Stimulated activated CD8-positive, alpha-beta memory T cell treated with anti-CD3 and anti-CD28 coated beads, Interleukin-15, amount 100 ng/mL, for 1 hour (primary cell): ENCODE data around the gene ACTN4.

ENCODE experiments used
- DNase-seq: peaks from one replicate; pipeline ENCODE4 v3.0.0-alpha.2; 2020; ENCODE audit warnings: low read depth

The ACTN4 gene

DNA sequence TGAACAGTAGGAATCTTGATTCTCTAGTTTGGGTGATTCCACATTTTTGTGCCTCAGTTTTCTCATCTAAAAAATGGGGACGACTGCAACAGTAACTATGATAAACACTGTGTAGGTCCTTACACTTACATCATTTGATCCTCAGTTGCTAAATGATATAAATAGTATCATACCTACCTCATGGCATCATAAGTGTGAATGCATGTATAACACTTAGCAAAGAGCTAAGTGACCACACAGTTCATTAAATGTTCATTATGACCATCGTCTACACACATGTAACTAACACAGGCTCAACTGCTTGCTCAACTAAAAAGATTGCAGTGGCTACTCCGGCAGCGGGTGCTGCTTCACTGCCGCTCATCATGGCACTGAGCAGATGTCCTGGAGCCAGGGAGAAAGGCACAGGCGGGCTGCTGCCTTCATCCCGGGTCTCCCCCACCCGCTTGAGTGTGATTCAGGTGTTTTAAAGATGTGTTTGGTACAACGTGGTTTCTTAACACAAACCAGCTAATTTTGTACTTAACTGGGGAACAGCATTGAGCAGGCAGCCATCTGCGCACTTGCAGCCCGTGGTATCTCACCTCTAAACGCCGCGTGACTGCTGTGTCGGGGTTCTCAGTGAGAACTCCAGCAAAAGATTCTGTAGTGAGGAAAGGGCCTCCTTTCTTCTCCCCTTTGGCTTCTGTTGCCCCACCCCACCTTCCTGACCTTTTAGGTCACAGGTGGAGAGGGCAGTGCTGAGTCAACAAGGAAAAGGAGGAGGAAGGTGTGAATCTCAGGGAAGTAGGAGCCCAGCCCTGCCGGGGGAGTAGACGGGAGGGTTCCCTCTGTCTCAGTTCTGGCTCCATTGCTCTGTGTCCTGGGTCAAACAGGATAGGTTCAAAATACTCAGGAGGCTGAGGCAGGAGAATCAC is 11.7 kb upstream of the ACTN4 start:
- DNase-seq: no peak

DNA sequence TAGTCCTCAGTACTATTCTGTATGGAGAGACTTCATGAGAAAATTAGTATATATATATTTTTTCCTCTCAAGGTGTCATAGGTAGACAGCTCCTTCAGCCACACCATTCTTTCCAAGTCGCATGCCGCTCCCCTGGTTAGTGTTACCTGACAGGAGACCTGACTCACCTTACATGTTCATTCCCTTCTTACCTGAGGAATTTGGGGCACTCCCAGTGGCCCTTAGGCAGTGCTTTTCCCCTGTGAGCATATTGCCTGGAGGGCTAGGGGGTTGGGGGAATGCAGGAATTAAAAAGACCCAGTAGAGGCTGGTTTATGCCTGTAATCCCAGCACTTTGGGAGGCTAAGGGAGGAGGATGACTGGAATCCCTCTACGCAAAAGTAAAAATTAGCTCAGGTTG is 9.0 kb upstream of the ACTN4 start:
- DNase-seq: no peak

GRCh38 chr19:38639679-38640078 is 7.8 kb upstream of the ACTN4 start:
- DNase-seq: no peak

DNA sequence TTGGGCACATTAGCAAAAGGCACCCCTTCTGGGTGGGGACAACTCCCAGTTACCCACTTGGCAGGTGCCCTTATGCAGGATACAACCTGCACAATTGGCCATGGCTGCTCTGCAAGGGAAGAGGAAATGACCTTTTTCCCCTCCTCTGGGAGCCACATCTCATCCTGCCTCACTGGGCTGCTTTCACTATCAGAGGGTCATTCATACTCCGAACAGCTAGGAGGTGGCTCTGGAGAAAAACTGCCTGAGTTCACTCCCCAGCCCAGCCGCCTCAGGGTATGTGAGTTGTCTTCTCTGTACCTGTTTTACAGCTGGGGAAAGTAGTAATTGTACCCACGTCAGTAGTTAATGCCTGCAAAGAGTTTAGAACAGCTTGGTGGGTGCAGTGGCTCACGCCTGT is 7.1 kb upstream of the ACTN4 start:
- DNase-seq: no peak

GRCh38 chr19:38642176-38642575 is 5.3 kb upstream of the ACTN4 start:
- DNase-seq: no peak

GRCh38 chr19:38644719-38645118 is 2.7 kb upstream of the ACTN4 start:
- no peak for DNase-seq

GRCh38 chr19:38647966-38648768 is 718 bp downstream of the ACTN4 start:
- DNase-seq: no peak

GRCh38 chr19:38648769-38649304 is 1.4 kb downstream of the ACTN4 start:
- DNase-seq: no peak

DNA sequence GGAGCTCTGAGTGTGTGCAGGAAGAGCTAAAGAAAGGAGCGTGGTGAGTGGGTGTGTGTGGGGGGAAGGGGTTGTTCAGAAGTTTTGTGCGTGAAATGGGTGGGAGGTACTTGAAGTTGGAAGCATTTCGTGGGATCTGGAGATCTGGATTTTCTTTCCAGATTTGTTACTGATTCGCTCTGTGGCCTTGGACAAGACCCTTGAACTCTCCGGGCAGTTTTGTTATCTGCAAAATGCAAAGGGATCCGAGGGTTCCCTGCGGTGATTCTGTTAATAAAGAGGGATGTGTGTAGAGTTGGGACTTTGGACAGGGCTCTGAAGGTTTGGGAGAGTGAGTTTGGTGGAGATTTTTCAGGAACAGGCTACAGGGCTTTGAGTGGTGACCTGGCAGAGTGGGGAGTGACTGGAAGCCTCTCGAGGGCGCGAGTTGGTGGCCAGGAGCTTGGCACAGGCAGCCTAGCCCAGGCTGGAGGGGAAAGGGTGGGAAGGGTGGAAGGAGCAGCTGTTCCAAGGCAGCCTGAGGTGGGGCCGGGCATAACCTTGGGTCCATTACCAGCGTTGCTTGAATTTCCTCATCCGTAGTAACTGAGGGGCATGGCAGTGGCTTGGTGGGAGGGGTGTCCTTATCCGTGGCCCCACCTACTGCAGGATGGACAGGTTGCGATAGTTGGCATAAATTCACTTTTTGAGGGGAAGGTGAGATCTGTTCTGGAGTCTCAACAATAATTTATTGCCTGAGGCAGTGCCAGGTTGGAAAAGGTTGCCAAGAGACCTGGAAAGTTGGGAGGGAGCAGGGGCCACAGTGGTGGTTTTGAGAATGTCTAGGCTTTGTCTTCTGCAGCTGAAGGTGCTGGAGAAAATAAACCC is 2.1 kb downstream of the ACTN4 start:
- no peak for DNase-seq

DNA sequence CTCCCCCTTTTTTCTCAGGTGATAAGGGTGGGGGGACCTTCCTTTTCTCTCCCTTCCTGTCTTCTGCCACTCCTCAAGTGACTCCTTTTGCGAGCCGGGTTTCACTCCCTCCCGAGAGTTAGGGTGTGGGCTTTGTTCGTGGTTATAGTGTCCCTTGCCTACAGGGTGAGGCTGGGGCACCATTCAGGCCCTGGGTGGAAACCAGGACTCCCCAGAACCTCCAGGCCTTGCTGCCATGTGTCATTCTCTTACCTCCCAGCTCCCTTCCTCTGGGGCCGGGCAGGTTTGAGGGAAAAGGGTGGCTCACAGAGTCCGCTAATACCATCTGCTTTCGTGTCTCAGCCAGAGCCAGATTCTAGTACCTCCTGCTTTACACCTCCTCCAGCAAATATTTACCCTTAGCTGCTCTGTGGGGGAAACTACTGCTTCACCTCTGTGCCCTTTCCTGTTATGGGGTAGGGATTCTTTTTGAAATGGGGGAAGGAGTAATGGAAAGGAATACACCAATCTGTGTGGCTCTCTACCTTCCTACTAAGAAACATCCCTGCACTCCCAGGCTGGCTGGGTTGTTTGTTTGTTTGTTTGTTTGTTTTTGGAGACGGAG is 2.8 kb downstream of the ACTN4 start:
- DNase-seq: no peak

GRCh38 chr19:38650911-38651584 is 3.6 kb downstream of the ACTN4 start:
- no peak for DNase-seq

DNA sequence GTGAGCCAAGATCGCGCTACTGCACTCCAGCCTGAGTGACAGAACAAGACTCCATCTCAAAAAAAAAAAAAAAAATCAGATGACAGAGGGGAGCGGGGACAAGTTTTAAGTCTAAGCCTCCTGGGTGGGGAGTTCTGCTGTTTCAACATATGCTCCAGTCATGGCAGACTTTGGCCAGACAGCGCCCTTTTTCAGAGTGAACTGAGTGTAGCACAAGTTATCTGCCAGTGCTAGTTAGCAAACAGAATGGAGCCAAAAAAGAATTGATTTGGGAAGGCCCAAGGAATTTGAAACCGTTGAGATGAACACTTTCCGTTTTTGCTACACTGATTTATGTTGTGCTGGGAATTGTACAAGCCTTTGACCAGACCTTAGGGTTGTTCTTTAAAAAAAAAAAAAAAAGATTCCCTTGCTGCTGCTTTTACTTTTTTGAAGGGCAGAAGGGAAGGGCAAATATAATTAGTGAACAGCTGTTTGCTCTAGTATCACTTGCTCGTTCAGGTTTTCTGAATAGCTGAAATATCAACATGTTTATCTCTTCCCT is 5.7 kb downstream of the ACTN4 start:
- DNase-seq: no peak

- no peak for DNase-seq
These were observed 7.2 kb downstream of the ACTN4 start for GRCh38 chr19:38654628-38655055.

DNA sequence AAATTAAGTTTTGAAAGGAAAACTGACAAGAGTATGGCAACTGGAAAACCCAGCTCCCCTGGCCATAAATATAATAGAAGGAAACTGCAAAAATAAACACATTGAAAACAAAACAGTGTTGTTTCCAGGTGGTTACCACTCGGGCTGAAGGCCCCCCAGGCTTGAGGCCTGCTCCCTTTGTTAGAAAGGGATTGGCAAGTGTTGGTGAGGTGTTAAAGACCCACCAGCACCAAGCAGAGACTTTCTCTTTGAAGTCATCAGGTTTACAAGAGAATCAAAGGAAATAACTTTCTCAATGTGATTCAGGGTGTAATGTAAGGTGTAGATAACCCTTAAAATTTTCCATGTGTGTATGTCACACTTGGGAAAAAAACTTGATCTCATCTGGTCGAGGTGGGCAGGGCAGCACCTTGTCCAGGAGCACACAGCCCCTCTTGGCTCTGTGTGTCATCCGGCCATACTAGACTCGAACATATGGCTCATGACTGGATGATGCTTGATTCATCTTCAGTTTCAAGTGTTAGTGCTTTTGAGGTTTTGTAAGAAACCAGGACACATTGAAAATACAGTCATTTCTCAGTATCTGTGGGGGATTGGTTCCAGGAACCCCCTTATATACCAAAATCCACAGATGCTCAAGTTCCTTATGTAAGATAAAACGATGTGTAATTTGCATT is 7.8 kb downstream of the ACTN4 start:
- no peak for DNase-seq

DNA sequence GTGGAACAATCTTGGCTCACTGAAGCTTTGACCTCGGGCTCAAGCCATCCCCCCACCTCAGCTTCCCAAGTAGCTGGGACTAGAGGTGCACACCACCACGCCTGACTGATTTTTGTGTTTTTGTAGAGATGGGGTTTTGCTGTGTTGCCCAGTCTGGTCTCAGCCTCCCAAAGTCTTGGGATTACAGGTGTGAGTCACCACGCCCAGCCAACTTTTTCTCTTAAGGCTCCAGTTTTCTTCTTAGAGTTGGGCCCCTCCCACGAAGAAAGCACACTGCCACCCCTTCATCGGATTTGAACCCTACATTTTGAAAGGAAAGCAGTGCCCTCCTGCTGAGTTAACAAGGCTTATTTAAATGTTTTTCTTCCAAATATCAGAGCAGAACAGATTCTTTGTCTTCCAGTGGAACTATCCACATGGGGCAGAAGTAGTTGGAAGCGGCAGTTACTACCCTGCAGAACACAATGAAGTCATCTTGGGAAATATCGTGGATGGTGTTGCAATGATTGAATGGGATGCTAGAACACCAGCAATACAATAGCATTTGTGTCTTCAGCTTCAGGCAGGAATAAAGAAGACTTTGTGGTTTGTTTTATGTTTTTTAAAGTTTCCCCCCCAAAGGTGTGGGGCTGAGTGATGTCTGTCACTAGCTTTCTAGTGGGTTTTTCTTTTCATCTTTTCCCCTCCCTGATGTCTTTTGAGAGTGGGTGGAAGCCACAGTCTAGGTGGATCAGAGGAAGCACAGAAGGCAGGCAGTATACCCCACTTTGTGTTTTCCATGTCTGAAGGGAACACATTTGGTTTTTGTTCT is 8.9 kb downstream of the ACTN4 start:
- DNase-seq: no peak

- DNase-seq: no peak
These were observed 10.3 kb downstream of the ACTN4 start for GRCh38 chr19:38657633-38658222.

GRCh38 chr19:38658462-38659306 is 11.2 kb downstream of the ACTN4 start:
- DNase-seq: no peak

DNA sequence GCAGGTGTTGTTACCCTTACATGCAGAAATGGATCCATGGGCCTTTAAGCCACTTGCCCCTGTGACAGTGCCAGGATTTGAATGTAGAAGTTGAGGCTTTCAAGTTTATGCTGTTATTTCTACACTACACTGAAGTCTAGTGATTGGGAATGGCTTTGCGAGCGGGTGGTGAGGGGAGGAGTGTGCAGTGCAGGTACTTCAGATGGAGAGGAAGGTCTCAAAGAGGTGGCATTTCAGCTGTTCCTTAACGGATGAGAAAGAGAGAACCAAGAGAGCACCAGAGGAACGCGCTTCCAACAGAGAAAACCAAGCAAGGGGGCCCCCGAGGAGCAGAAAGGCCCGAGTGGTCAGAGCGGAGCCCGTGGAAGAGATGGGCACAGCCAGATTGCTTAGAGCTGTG is 13.3 kb downstream of the ACTN4 start:
- DNase-seq: no peak
